Neural progenitor cell (in vitro differentiated cells): ENCODE measurements around the gene UBE2C. TPM values are rescaled to one million over a fixed set of nuclear protein-coding genes. Genes with fewer than 3 reads are reported as not detected.

Experiments
- DNase-seq: peaks from one replicate; pipeline ENCODE4 v3.0.0-alpha.2; 2016; ENCODE audit warnings: low spot score
- H2AFZ ChIP-seq: fragments of 200-600 bp; sonication (generic); replicated peaks from 2 replicates; pipeline ENCODE4 v1.6.1; 2016; ENCODE audit warnings: antibody characterized with exemption
- H3F3A ChIP-seq: fragments of 200-600 bp; sonication (generic); 2 replicates; pipeline ENCODE4 v1.6.1; 2016; ENCODE audit warnings: antibody characterized with exemption, low read depth
- H3K27ac ChIP-seq: fragments of 200-600 bp; sonication (generic); 2 replicates; pipeline ENCODE4 v1.5.1; 2016; ENCODE audit warnings: mild to moderate bottlenecking
- H3K27me3 ChIP-seq: fragments of 200-600 bp; sonication (generic); 2 replicates; pipeline ENCODE4 v1.6.1; 2016; ENCODE audit warnings: mild to moderate bottlenecking, moderate library complexity
- H3K36me3 ChIP-seq: fragments of 200-600 bp; sonication (generic); 2 replicates; pipeline ENCODE4 v1.5.1; 2016
- H3K4me1 ChIP-seq: fragments of 200-600 bp; sonication (generic); 2 replicates; pipeline ENCODE4 v1.6.1; 2016; ENCODE audit warnings: mixed run types
- H3K4me2 ChIP-seq: fragments of 200-600 bp; sonication (generic); 2 replicates; pipeline ENCODE4 v1.6.1; 2016
- H3K4me3 ChIP-seq: fragments of 200-600 bp; sonication (generic); 2 replicates; pipeline ENCODE4 v1.5.1; 2016
- H3K79me2 ChIP-seq: fragments of 200-600 bp; sonication (generic); 2 replicates; pipeline ENCODE4 v1.6.1; 2016; ENCODE audit warnings: low read depth
- H3K9ac ChIP-seq: fragments of 200-600 bp; sonication (generic); 2 replicates; pipeline ENCODE4 v1.6.1; 2016
- H3K9me3 ChIP-seq: fragments of 200-600 bp; sonication (generic); 2 replicates; pipeline ENCODE4 v1.5.1; 2016; ENCODE audit warnings: low read depth
- H4K20me1 ChIP-seq: fragments of 200-600 bp; sonication (generic); 2 replicates; pipeline ENCODE4 v1.6.1; 2016; ENCODE audit warnings: low read depth
- H3K27ac Mint-ChIP-seq: 3 replicates; pipeline ENCODE4 v1.8.0; 2021; ENCODE audit warnings: mixed read lengths
- H3K27me3 Mint-ChIP-seq: 2 replicates; pipeline ENCODE4 v1.8.0; 2022; ENCODE audit warnings: low read depth, mild to moderate bottlenecking, inconsistent platforms, moderate library complexity, mixed read lengths; ENCODE audit not compliant: insufficient read depth
- H3K36me3 Mint-ChIP-seq: 3 replicates; pipeline ENCODE4 v1.8.0; 2021; ENCODE audit warnings: mixed read lengths
- H3K4me1 Mint-ChIP-seq: 3 replicates; pipeline ENCODE4 v1.8.0; 2021; ENCODE audit warnings: mixed read lengths
- H3K4me3 Mint-ChIP-seq: 3 replicates; pipeline ENCODE4 v1.8.0; 2021; ENCODE audit warnings: mild to moderate bottlenecking, moderate library complexity, mixed read lengths
- H3K9me3 Mint-ChIP-seq: 3 replicates; pipeline ENCODE4 v1.8.0; 2020; ENCODE audit warnings: mixed read lengths
- CTCF ChIP-seq: fragments of 200-600 bp; sonication (generic); IDR thresholded peaks from 2 replicates; pipeline ENCODE4 v1.5.1; 2017; ENCODE audit warnings: antibody characterized with exemption, mild to moderate bottlenecking
- EZH2 ChIP-seq: fragments of 200-600 bp; sonication (generic); IDR thresholded peaks from 2 replicates; pipeline ENCODE4 v1.6.1; 2017; ENCODE audit warnings: antibody characterized with exemption, mild to moderate bottlenecking, moderate library complexity
- EZH2phosphoT487 ChIP-seq: fragments of 200-600 bp; sonication (generic); IDR thresholded peaks from 2 replicates; pipeline ENCODE4 v1.6.1; 2017; ENCODE audit warnings: antibody characterized with exemption
- total RNA-seq: library from RNA; depleted of rRNA; stranded (reverse); fragments of >200 nt; gene quantifications from 2 replicates; pipeline ENCODE4 v1.2.3, GENCODE V29; 2015; ENCODE audit warnings: low replicate concordance

Gene UBE2C
- total RNA-seq, 1 donor from 2014 or later: 325 TPM

DNA sequence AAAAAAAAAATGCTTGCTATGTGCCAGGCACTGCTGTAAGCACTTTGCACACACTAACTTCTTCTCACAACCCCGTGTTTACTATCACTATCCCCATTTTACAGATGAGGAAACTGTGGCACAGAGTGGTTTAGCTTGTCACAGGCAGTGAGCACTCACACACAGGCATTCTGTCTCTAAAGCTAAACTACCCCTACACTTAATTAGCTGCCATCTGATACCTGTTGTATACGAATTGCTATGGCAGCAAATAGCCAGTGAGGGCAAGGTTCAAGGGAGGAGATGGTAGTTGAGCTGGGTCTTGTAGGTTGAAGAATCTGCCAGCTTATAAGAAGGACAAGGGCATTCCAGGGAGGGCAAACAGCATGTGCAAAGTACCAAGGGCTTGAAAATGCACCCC is 9.5 kb downstream of the UBE2C start:
- Histone ChIP-seq H3K36me3 (no peaks in the 10 kb centered on the region), H3K9ac (no peak overlapping the region), H3K4me1 (no peaks in the 10 kb centered on the region), H3K4me3 (no peak overlapping the region), H3F3A (peaks cover 17% of the 10 kb centered on the region), H3K27ac (no peak overlapping the region), H2AFZ (no peak overlapping the region), H3K9me3 (no peaks in the 10 kb centered on the region), H3K4me2 (no peak overlapping the region), H4K20me1 (peaks cover 5% of the 10 kb centered on the region), H3K79me2 (no peaks in the 10 kb centered on the region), H3K27me3 (peaks cover 28% of the 10 kb centered on the region)
- TF ChIP-seq CTCF (no peak), EZH2 (no peak), EZH2phosphoT487 (no peak)
- H3K9me3 Mint-ChIP-seq: no peaks in the 10 kb centered on the region
- H3K36me3 Mint-ChIP-seq: peaks cover under 1% of the 10 kb centered on the region
- peaks cover 17% of the 10 kb centered on the region for H3K4me1 Mint-ChIP-seq
- no peak for DNase-seq
- peaks cover 11% of the 10 kb centered on the region for H3K27me3 Mint-ChIP-seq
- H3K4me3 Mint-ChIP-seq: no peak overlapping the region
- H3K27ac Mint-ChIP-seq: no peak overlapping the region

DNA sequence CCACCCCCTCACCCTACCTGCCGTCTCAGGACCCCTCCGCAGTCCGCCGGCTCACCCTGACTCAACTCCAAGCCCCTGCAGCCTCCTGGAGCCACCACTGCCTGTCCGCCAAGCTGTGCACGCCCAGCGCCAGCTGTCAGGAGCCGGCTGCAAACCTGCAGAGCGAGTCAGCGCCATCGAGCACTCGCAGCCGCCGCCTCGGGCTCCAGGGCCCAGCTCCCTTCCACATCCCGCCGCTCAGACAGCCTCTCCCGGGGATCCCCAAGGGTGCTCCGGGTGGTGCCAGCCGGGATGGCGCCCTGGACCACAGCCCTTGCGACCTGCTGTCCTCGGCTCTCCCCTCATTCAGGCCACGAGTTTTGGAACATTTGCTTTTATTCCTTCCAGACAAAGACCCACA is 10.4 kb downstream of the UBE2C start:
- Histone ChIP-seq H3K4me1 (no peaks in the 10 kb centered on the region), H3F3A (peaks cover 8% of the 10 kb centered on the region), H3K79me2 (no peaks in the 10 kb centered on the region), H4K20me1 (no peaks in the 10 kb centered on the region), H3K9ac (no peak overlapping the region), H3K9me3 (no peaks in the 10 kb centered on the region), H2AFZ (no peak overlapping the region), H3K36me3 (no peaks in the 10 kb centered on the region), H3K27me3 (peaks cover 28% of the 10 kb centered on the region), H3K4me3 (no peak overlapping the region), H3K27ac (no peak overlapping the region), H3K4me2 (no peak overlapping the region)
- no peak overlapping the region for H3K4me3 Mint-ChIP-seq
- TF ChIP-seq CTCF (no peak), EZH2phosphoT487 (no peak), EZH2 (no peak)
- H3K9me3 Mint-ChIP-seq: no peaks in the 10 kb centered on the region
- peaks cover 18% of the 10 kb centered on the region for H3K4me1 Mint-ChIP-seq
- peak overlapping the region; percentile 42 for H3K27ac Mint-ChIP-seq
- H3K27me3 Mint-ChIP-seq: peaks cover 11% of the 10 kb centered on the region
- no peaks in the 10 kb centered on the region for H3K36me3 Mint-ChIP-seq
- no peak for DNase-seq

DNA sequence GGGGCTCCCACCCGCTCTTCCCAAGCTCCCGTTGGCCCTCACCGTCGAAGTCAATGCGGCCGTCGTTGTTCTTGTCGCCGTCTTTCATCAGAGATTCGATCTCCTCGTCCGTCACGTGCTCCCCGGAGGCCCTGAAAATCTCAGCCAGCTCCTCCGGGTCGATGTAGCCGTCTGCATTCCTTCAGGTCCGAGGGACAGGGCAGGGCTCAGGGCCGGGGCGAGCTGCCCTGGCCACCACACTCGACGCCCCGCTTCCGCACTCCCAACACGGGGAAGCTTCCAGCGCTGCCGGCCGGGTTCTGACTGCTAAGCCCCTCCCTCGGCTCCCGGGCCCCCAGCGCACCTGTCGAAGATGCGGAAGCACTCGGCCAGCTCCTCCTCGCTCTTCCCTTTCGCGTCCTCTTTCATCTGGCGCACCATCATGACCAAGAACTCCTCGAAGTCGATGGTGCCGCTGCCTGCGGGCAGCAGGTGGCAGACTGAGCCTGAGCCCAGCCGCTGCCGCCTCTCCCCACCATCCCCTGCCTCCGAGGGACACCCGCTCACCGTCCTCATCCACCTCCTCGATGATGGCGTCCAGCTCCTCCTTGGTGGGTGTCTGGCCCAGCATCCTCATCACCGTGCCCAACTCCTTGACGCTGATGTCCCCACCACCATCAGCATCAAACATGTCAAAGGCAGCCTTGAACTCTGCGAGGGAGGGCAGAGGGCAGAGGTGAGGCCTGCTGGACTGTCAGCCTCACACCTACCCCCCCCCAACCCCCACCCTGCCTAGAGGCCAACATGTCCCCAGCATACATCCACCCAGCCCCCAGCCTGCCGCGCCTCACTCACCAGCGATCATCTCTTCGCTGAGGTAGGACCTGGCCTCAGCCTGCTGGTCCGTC is 11.7 kb downstream of the UBE2C start:
- no peaks in the 10 kb centered on the region for H3K36me3 ChIP-seq
- H3K4me2 ChIP-seq: peak overlapping the region; percentile 59
- H3K79me2 ChIP-seq: no peaks in the 10 kb centered on the region
- H2AFZ ChIP-seq: peak overlapping the region; percentile 91
- H3K9ac ChIP-seq: no peak overlapping the region
- peaks cover 5% of the 10 kb centered on the region for H3K4me1 ChIP-seq
- no peaks in the 10 kb centered on the region for H4K20me1 ChIP-seq
- no peaks in the 10 kb centered on the region for H3K36me3 Mint-ChIP-seq
- H3K27ac ChIP-seq: no peak overlapping the region
- no peaks in the 10 kb centered on the region for H3F3A ChIP-seq
- H3K4me3 ChIP-seq: no peak overlapping the region
- TF ChIP-seq CTCF (peak; percentile 52), EZH2phosphoT487 (no peak), EZH2 (no peak)
- H3K4me3 Mint-ChIP-seq: no peak overlapping the region
- H3K27me3 ChIP-seq: peaks cover 28% of the 10 kb centered on the region
- H3K9me3 ChIP-seq: no peaks in the 10 kb centered on the region
- peak; percentile 66 for DNase-seq
- H3K27me3 Mint-ChIP-seq: peaks cover 11% of the 10 kb centered on the region
- peaks cover 22% of the 10 kb centered on the region for H3K4me1 Mint-ChIP-seq
- H3K27ac Mint-ChIP-seq: no peak overlapping the region
- no peaks in the 10 kb centered on the region for H3K9me3 Mint-ChIP-seq
